Measurements from ENCODE around the gene KRTCAP2. TPM values are rescaled to one million over a fixed set of nuclear protein-coding genes. Genes with fewer than 3 reads are reported as not detected.

The KRTCAP2 gene
- total RNA-seq, 2 experiments from 2014 or later: 166 to 177 TPM

- Mint-ChIP-seq H3K36me3 (peaks cover 5% of the 10 kb centered on the region), H3K4me1 (peaks cover 11% of the 10 kb centered on the region), H3K4me3 (no peak overlapping the region), H3K9me3 (ENCODE audit: low read depth) (no peaks in the 10 kb centered on the region), H3K27me3 (no peaks in the 10 kb centered on the region), H3K27ac (peak overlapping the region; percentile 10)
- no peak for ATAC-seq
- CTCF ChIA-PET: interaction anchor here (1.1 to 2.9 kb wide), 4 partner anchors 8 to 13 kb away, joined by 3 to 16 read pairs (median 8); partner anchors contain the start of gene KRTCAP2
- no peak for DNase-seq
Observed at GRCh38 chr1:155185783-155186066, 12.6 kb upstream of the KRTCAP2 start.

- no peaks in the 10 kb centered on the region for H3K9me3 Mint-ChIP-seq (ENCODE audit: low read depth)
- H3K4me1 Mint-ChIP-seq: peaks cover 11% of the 10 kb centered on the region
- H3K36me3 Mint-ChIP-seq: peaks cover 5% of the 10 kb centered on the region
- DNase-seq (no peak), ATAC-seq (peak; percentile 54)
- H3K27me3 Mint-ChIP-seq: no peaks in the 10 kb centered on the region
- CTCF ChIA-PET: interaction anchor here (1.1 to 2.9 kb wide), 5 partner anchors 8 to 12 kb away, joined by 3 to 16 read pairs (median 6); partner anchors contain the start of gene KRTCAP2
- no peak overlapping the region for H3K4me3 Mint-ChIP-seq
- H3K27ac Mint-ChIP-seq: peak overlapping the region; percentile 10
Observed at GRCh38 chr1:155184835-155185782, 12.0 kb upstream of the KRTCAP2 start.

GRCh38 chr1:155184351-155184811 lies 11.3 kb upstream of the KRTCAP2 start:
- Mint-ChIP-seq H3K27me3 (no peaks in the 10 kb centered on the region), H3K4me3 (no peak overlapping the region), H3K4me1 (peaks cover 11% of the 10 kb centered on the region), H3K9me3 (ENCODE audit: low read depth) (no peaks in the 10 kb centered on the region), H3K27ac (no peak overlapping the region), H3K36me3 (peaks cover 7% of the 10 kb centered on the region)
- ATAC-seq (no peak), DNase-seq (no peak)
- CTCF ChIA-PET: interaction anchor here (1.4 to 2.9 kb wide), 3 partner anchors 9 to 12 kb away, joined by 4 to 16 read pairs (median 11); partner anchors contain the start of gene KRTCAP2

DNA sequence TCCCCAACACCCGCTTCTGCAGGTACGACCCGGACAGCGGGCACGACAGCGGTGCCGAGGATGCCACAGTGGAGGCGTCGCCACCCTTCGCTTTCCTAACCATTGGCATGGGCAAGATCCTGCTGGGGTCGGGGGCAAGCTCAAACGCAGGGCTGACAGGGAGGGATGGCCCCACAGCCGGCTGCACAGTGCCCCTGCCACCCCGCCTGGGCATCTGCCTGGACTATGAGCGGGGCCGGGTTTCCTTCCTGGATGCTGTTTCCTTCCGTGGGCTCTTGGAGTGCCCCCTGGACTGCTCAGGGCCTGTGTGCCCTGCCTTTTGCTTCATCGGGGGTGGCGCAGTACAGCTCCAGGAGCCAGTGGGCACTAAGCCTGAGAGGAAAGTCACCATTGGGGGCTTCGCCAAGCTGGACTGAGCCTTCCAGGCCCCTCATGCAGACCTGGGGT lies 10.7 kb upstream of the KRTCAP2 start:
- CTCF ChIA-PET: interaction anchor here (1.4 to 2.9 kb wide), 3 partner anchors 9 to 11 kb away, joined by 4 to 16 read pairs (median 11); partner anchors contain the start of gene KRTCAP2
- DNase-seq: no peak
- H3K9me3 Mint-ChIP-seq (ENCODE audit: low read depth): no peaks in the 10 kb centered on the region
- peaks cover 11% of the 10 kb centered on the region for H3K4me1 Mint-ChIP-seq
- no peak for ATAC-seq
- peaks cover 12% of the 10 kb centered on the region for H3K36me3 Mint-ChIP-seq
- H3K4me3 Mint-ChIP-seq: no peak overlapping the region
- H3K27me3 Mint-ChIP-seq: no peaks in the 10 kb centered on the region
- H3K27ac Mint-ChIP-seq: no peak overlapping the region

DNA sequence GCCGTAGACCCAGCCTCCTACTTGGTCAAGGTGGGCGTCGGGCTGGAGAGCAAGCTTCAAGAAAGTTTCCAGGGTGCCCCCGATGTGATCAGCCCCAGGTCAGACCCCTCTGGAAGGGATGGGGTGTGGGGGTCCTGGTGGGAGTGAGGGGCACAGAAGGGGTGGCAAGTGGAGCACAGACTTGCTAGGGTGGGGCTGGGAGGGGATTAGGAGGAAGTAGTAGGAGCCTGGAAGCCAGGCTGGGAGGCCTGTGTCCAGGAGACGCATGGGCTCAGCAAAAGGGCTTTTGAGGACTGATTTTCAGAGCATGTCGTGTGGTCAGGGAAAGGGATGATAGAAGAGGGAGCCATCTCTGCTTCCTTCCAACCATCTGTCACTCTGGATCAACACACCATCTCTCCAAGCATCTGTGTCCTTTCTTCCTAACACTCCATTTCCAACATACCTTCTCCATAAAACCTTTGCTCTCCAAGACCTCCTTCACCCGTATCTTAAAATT lies 9.0 kb upstream of the KRTCAP2 start:
- peaks cover 18% of the 10 kb centered on the region for H3K36me3 Mint-ChIP-seq
- H3K27ac Mint-ChIP-seq: no peak overlapping the region
- no peaks in the 10 kb centered on the region for H3K9me3 Mint-ChIP-seq (ENCODE audit: low read depth)
- ATAC-seq (no peak), DNase-seq (no peak)
- CTCF ChIA-PET: no interaction called here
- H3K27me3 Mint-ChIP-seq: no peaks in the 10 kb centered on the region
- no peak overlapping the region for H3K4me3 Mint-ChIP-seq
- peaks cover 10% of the 10 kb centered on the region for H3K4me1 Mint-ChIP-seq

DNA sequence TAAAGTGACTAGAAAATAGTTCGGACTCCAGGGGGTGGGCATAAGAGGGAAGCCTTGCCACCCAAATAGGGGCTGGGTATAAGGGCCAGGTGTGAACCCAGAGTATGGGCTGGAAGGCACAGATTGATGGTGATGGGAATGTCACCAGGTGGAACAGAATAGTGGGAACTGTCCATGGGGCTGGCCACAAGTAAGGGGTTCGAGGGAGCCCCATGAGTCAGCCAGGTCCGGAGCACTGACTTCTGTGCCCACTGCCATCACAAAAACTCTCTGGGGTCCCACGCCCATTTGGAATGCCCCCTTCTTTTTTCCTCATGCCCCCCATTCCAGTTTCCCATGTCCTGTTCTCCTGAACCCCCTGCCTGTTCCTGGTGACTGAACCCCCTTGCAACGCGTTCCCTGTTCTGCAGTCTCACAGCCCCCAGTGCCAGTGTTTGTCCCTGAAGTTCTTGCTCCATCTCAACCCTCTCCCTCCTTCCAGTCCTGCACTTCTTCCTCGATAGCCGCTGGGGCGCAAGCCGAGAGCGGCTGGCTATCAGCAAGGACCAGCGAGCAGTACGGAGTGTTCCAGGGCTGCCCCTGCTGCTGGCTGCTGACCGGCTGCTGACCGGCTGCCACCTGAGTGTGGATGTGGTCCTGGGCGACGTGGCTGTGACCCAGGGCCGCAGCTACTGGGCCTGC lies 8.4 kb upstream of the KRTCAP2 start:
- DNase-seq: no peak
- CTCF ChIA-PET: interaction anchor here (1.1 to 2.4 kb wide), 2 partner anchors 12 to 26 kb away, joined by 3 to 13 read pairs; partner anchors contain the start of gene THBS3
- Mint-ChIP-seq H3K4me3 (no peak overlapping the region), H3K36me3 (peaks cover 18% of the 10 kb centered on the region), H3K4me1 (peaks cover 15% of the 10 kb centered on the region), H3K9me3 (ENCODE audit: low read depth) (no peaks in the 10 kb centered on the region), H3K27ac (no peak overlapping the region), H3K27me3 (no peaks in the 10 kb centered on the region)
- ATAC-seq: no peak

- H3K4me3 Mint-ChIP-seq: no peak overlapping the region
- no peak overlapping the region for H3K27ac Mint-ChIP-seq
- no peak for ATAC-seq
- peaks cover 18% of the 10 kb centered on the region for H3K36me3 Mint-ChIP-seq
- DNase-seq: no peak
- no peaks in the 10 kb centered on the region for H3K9me3 Mint-ChIP-seq (ENCODE audit: low read depth)
- H3K27me3 Mint-ChIP-seq: no peaks in the 10 kb centered on the region
- H3K4me1 Mint-ChIP-seq: peaks cover 30% of the 10 kb centered on the region
- CTCF ChIA-PET: interaction anchor here (2.2 to 2.4 kb wide), 2 partner anchors 12 to 14 kb away, joined by 8 to 13 read pairs; no protein-coding TSS in a partner anchor
Observed at GRCh38 chr1:155179112-155180031, 6.3 kb upstream of the KRTCAP2 start.

GRCh38 chr1:155178441-155179111 lies 5.5 kb upstream of the KRTCAP2 start:
- Mint-ChIP-seq H3K4me3 (no peak overlapping the region), H3K27ac (no peak overlapping the region), H3K36me3 (peaks cover 18% of the 10 kb centered on the region), H3K27me3 (no peaks in the 10 kb centered on the region), H3K9me3 (ENCODE audit: low read depth) (no peaks in the 10 kb centered on the region), H3K4me1 (peaks cover 33% of the 10 kb centered on the region)
- ATAC-seq (no peak), DNase-seq (no peak)
- CTCF ChIA-PET: interaction anchor here (0.8 to 2.3 kb wide), 5 partner anchors 11 to 71 kb away, joined by 3 to 27 read pairs (median 3); no protein-coding TSS in a partner anchor

GRCh38 chr1:155177918-155178281 lies 4.8 kb upstream of the KRTCAP2 start:
- no peaks in the 10 kb centered on the region for H3K27me3 Mint-ChIP-seq
- no peaks in the 10 kb centered on the region for H3K9me3 Mint-ChIP-seq (ENCODE audit: low read depth)
- ATAC-seq (no peak), DNase-seq (peak; percentile 38)
- peaks cover 38% of the 10 kb centered on the region for H3K4me1 Mint-ChIP-seq
- no peak overlapping the region for H3K27ac Mint-ChIP-seq
- peaks cover 16% of the 10 kb centered on the region for H3K36me3 Mint-ChIP-seq
- H3K4me3 Mint-ChIP-seq: no peak overlapping the region
- CTCF ChIA-PET: interaction anchor here (0.8 to 2.3 kb wide), 12 partner anchors 9 to 415 kb away, joined by 3 to 27 read pairs (median 3); partner anchors contain the start of gene FDPS

DNA sequence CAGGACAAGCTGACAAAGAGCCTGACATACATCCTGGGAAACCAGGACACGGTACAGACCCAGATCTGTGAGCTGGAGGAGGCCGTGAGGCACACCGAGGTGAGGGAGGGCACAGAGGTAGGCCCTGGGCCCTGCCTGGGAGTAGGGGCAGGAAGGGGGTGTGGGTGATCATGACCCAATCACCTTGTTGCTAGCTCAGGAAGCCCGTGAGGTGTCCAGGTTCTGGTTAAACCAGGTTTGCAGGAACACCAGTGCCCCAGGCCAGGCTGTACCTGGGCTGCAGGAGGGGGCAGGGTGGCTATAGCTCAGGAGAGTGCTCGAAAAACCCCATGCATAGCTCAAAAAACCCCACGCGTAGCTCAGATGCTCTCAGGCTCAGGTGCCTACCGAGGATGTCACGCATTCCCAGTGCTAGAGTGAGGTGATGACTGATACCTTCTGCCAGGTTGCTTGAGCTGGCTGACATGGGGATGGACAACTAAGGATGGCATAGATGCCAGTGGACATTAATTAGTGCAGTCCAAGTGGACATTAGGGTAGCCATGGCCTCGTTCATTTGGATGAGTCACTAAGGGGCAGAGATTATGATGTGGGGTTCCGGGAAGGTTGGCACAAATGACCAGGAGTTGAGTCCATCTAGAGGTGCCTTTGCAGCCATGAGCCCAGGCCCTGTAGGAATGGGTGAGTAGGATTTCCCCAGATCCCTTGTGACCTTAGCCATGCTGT lies 4.3 kb upstream of the KRTCAP2 start:
- Mint-ChIP-seq H3K36me3 (peaks cover 16% of the 10 kb centered on the region), H3K27me3 (no peaks in the 10 kb centered on the region), H3K9me3 (ENCODE audit: low read depth) (no peaks in the 10 kb centered on the region), H3K27ac (peak overlapping the region; percentile 41), H3K4me3 (no peak overlapping the region), H3K4me1 (peaks cover 40% of the 10 kb centered on the region)
- DNase-seq (peak; percentile 40), ATAC-seq (no peak)
- CTCF ChIA-PET: interaction anchor here (0.7 to 2.3 kb wide), 16 partner anchors 8 to 415 kb away, joined by 3 to 27 read pairs (median 3); partner anchors contain the start of gene FDPS

GRCh38 chr1:155176544-155177071 lies 3.5 kb upstream of the KRTCAP2 start:
- ATAC-seq (peak; percentile 27), DNase-seq (peak; percentile 89)
- Mint-ChIP-seq H3K36me3 (peaks cover 16% of the 10 kb centered on the region), H3K4me1 (peaks cover 47% of the 10 kb centered on the region), H3K27me3 (no peaks in the 10 kb centered on the region), H3K4me3 (peak overlapping the region; percentile 16), H3K9me3 (ENCODE audit: low read depth) (no peaks in the 10 kb centered on the region), H3K27ac (peak overlapping the region; percentile 72)
- CTCF ChIA-PET: interaction anchor here (0.7 to 13.0 kb wide), 19 partner anchors 8 to 416 kb away, joined by 3 to 295 read pairs (median 4); partner anchors contain the start of genes FDPS, MTX1 and THBS3

Measured in activated CD8-positive, alpha-beta memory T cell treated with anti-CD3 and anti-CD28 coated beads, Interleukin-2, amount 10 ng/mL, durations not matched to agents 7 days and 5 days (primary cell).